ELF-1 (cell line): ENCODE results near the gene C1QB.

Experiments used
- DNase-seq: peaks from one replicate; pipeline ENCODE4 v3.0.0-alpha.2; 2016; ENCODE audit warnings: low read depth, low spot score

Gene C1QB

DNA sequence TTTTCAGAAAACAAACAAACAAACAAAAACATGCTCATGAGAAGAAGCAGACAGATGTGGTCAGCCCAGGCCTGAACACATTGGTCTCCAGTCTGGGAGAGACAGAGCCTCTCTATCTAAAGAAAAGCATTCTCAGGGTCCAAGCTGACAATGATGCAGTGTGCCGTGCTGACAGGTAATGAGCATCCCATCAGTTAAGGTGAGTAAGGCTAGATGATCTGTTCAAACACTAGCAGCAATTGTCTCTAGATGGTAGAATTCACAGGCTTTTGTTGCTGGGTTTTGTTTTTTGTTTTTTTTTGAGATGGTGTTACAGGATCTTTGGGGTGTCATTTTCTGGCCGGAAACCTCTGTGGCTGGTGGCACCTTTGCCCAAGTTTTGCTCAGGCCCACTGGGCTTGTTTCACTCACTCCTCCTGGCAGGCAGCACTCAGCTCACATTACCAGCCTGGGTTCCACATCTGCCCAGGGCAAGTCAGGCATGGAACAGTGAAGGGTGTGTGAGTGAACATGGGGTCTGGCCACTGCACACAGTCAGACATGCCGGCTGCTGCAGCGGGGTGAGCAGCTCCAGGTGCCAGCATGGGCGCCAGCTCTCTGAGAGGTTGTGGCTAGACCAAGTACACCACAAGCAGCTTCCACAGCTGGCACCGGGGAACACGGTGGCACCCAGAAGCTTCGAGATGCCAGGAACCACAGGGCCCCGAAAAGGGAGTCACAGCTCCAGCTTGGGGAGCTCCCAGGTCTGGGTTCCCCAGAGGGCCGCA is 19.2 kb upstream of the C1QB start:
- no peak for DNase-seq

- no peak for DNase-seq
Measured at GRCh38 chr1:22635436-22635835, 17.6 kb upstream of the C1QB start.

DNA sequence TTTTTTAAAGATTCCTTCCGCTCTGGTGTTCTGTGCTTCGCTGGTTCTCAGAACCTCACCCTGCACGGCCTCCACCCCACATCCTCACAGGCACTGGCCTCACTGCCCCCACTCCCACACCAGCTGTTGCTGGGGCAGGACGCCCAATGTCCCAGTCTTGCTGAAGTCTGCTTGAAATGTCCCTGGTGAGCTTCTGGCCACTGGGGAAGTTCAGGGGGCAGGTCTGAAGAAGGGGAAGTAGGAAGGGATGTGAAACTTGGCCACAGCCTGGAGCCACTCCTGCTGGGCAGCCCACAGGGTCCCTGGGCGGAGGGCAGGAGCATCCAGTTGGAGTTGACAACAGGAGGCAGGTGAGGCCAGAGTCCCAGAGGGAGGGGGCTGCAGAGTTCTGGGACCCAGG is 16.7 kb upstream of the C1QB start, which contains the start of gene C1QA:
Gene C1QA, plus strand, starts transcription at position 276 of the 400 bp plus-strand sequence. CDS start 989 bp downstream, outside the sequence.
- no peak for DNase-seq

- DNase-seq, result no peak
Measured at GRCh38 chr1:22636927-22637326, 16.1 kb upstream of the C1QB start.

DNA sequence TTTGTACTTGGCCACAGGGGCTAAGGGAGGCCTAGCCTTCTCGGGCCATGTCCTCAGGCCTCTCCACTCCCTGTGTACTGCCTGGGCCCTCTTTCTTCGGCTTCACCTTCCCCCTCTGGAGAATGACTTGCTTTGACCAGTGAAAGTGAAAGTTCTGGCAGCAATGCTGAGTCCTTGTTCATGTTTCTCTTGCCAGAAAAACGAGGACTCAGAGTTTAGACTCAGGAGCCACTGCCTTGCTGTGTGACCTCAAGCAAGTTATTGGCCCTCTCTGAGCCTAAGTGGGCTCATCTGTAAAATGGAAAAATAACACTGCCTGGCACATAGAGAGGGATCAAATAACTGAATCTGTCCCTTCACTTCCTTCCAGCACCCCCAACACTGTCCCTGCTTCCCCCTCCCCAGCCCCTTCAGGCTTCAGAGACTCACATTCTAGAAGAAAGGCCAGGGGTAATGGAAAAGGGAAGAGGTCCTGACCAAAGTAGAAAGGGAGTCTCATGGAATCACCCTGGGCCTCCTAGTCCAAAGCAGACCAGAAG is 15.1 kb upstream of the C1QB start:
- no peak for DNase-seq

DNA sequence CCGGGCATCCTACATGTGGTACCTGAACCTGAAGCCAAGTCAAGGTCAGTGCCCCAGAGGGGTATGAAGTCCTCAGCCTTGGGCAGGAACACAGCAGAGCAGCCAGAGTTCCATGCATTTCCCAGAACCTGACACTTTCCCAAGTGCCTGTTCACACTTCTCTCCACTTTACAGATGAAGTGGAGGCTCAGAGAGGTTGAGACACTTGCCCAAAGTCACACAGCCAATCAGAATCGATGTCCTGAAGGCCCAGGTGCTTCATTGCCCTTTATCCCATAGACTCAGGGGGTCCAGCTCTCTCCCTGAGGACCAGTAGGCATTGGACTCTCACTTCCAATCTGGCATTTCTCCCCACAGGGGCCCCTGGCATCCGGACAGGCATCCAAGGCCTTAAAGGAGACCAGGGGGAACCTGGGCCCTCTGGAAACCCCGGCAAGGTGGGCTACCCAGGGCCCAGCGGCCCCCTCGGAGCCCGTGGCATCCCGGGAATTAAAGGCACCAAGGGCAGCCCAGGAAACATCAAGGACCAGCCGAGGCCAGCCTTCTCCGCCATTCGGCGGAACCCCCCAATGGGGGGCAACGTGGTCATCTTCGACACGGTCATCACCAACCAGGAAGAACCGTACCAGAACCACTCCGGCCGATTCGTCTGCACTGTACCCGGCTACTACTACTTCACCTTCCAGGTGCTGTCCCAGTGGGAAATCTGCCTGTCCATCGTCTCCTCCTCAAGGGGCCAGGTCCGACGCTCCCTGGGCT is 14.4 kb upstream of the C1QB start:
- no peak for DNase-seq

DNA sequence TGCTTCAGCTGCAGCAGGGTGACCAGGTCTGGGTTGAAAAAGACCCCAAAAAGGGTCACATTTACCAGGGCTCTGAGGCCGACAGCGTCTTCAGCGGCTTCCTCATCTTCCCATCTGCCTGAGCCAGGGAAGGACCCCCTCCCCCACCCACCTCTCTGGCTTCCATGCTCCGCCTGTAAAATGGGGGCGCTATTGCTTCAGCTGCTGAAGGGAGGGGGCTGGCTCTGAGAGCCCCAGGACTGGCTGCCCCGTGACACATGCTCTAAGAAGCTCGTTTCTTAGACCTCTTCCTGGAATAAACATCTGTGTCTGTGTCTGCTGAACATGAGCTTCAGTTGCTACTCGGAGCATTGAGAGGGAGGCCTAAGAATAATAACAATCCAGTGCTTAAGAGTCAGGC is 13.8 kb upstream of the C1QB start:
- DNase-seq, result peak; percentile 70

DNA sequence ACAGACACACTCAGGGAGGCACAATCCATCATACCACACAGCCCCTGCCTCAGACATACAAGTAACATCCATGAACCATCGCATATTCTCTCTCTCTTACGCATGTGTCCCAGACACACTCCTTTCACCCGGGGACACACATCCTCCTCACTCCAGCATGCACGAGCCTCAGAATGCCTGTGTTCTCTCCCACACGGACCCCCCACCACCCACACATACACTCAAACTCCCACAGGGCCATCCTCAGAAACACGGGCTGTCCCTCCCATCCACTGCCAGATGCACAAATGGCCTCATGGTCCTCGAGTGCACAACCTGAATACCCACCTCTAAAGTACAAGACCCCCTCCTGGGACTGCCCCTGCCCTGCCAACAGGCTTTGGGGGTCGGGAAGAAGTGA is 11.8 kb upstream of the C1QB start:
- DNase-seq, result no peak

- peak; percentile 85 for DNase-seq
Measured at GRCh38 chr1:22641906-22642636, 11.0 kb upstream of the C1QB start.

DNA sequence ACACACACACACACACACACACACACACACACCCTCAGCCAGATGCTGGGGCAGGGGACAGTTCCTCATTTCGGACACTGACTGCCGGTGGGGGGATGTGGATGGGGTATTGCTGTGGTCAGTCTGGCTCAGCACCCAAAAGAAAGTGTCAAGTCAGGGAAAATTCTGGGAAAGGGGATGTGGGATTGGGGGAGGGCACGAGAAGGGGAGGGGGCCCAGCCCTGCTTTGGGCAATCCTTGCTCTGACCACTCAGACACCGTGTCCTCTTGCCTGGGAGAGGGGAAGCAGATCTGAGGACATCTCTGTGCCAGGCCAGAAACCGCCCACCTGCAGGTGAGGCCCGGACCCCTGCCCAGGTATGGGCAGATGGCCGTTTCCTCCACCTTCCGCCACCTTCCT is 9.7 kb upstream of the C1QB start, which contains the start of gene C1QC:
Gene C1QC, plus strand, starts transcription at position 253 of the 400 bp plus-strand sequence. CDS start 391 bp downstream, outside the sequence.
- no peak for DNase-seq

- no peak for DNase-seq
Measured at GRCh38 chr1:22643928-22644327, 9.1 kb upstream of the C1QB start.

DNA sequence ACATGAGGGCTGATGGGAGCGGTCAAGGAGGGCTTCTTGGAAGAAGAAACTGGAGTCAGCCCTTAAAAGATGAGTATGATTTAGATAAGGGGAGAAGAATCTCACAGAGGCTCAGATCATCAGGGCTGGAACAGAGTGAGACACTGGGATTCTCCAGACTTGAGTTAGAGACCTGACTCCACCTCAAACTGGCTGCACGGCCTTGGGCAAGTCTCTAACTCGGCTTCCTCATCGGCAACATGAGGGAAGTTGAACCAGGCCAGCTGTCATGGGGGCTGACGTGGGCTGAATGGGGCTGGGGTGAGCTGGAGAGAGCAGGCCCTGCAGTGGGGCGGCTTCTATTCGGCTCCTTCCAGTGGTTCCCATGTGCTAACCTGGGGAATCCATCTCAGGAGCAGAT is 7.1 kb upstream of the C1QB start:
- no peak for DNase-seq

- DNase-seq, result no peak
Measured at GRCh38 chr1:22646384-22646783, 6.7 kb upstream of the C1QB start.

DNA sequence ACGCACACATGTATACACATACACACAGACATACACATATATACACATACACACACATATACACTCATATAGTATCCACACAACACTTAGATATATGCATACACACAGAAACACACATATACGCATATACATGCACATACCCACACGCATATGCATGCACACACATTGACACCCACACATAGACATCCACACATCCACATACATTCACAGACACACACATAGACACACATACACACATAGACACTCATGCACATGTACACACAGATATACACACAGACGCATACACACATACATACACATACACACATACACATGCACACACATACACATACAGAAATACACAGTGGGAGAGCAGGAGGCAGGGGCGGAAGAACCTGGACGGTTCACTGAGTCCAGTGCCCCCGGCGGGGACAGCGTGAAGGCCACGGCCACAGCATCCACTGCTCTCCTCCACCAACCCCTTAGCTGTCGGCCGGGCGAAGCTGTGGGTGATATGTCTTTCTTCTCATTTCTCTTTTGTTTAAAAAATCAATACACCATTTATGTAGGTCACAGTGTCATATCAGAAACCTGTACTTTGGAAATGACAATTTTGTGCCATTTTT is 2.8 kb upstream of the C1QB start:
- no peak for DNase-seq

- no peak for DNase-seq
Measured at GRCh38 chr1:22651941-22652856, 837 bp upstream of the C1QB start.

DNA sequence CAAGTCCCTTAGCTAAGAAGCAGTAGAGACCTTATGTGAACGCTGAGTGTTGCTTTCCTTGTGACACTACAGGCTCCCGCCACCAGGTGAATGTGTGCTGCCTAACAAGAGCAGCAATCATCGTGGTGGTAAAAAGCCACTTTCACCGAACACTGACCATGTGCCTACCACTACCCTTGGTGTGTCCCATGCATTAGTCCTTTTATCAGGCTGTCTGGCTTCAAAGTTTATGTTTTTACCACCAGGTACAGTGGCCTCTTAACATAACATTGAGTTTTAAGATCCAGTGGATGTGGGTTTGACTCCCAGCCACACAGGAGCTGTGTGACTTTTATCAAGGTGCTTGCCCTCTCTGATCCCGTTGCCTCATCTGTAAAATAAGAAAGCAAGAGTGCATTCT is 1.7 kb downstream of the C1QB start:
- no peak for DNase-seq

- DNase-seq, result no peak
Measured at GRCh38 chr1:22658385-22659163, 5.5 kb downstream of the C1QB start.

DNA sequence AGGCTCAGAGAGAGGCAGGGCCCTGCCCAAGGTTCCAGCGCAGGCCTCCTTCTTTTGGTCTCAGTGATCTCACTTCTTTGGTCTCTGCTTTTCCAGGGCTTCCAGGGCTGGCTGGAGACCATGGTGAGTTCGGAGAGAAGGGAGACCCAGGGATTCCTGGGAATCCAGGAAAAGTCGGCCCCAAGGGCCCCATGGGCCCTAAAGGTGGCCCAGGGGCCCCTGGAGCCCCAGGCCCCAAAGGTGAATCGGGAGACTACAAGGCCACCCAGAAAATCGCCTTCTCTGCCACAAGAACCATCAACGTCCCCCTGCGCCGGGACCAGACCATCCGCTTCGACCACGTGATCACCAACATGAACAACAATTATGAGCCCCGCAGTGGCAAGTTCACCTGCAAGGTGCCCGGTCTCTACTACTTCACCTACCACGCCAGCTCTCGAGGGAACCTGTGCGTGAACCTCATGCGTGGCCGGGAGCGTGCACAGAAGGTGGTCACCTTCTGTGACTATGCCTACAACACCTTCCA is 7.7 kb downstream of the C1QB start:
- DNase-seq, result no peak

DNA sequence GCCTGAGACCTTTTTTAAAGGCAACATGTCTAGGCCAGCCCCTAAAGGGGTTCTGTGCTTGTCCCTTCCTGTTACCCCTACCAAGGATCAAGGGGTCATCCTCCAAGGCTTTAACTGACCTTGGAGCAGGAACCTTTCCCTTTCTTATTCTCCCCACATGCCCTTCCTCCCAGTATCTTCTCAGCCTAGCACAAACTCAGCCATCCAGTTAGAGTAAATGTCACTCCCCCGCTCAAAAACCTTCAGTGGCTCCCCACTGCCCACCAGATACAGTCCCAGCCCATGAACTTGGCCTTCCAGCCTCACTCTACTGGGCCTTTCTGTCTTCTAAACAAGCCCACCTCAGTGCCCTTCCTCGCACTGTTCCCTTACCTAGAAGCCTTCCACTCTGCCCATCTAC is 8.8 kb downstream of the C1QB start:
- no peak for DNase-seq
